GM19468 (cell line): ENCODE data around the gene PPP2R3B.
"Not testable (repeated sequence)": the region's sequence is repeated elsewhere in the genome, so short reads cannot be mapped to it uniquely, and the experiment has no call there.

Source experiments
- ATAC-seq: cut with Tn5 transposase; IDR thresholded peaks from one replicate; pipeline ENCODE4 v1.9.1; 2021; ENCODE audit warnings: mild to moderate bottlenecking, moderate library complexity, moderate number of reproducible peaks; ENCODE audit not compliant: unreplicated experiment; ENCODE audit errors: extremely low read depth

The PPP2R3B gene

GRCh38 chrX:405149-405548 is 18.4 kb upstream of the PPP2R3B start:
- ATAC-seq = no peak

GRCh38 chrX:404656-405055 is 17.9 kb upstream of the PPP2R3B start:
- no peak for ATAC-seq

- no peak for ATAC-seq
These were observed 16.1 kb upstream of the PPP2R3B start for GRCh38 chrX:402857-403256.

GRCh38 chrX:400258-400657 is 13.6 kb upstream of the PPP2R3B start:
- no peak for ATAC-seq

GRCh38 chrX:397575-397974 is 10.9 kb upstream of the PPP2R3B start:
- no peak for ATAC-seq

- ATAC-seq = no peak
These were observed 8.1 kb upstream of the PPP2R3B start for GRCh38 chrX:394830-395229.

- no peak for ATAC-seq
These were observed 5.8 kb upstream of the PPP2R3B start for GRCh38 chrX:392575-392846.

- ATAC-seq = no peak
These were observed 5.2 kb upstream of the PPP2R3B start for GRCh38 chrX:391717-392574.

- ATAC-seq = no peak
These were observed 3.8 kb upstream of the PPP2R3B start for GRCh38 chrX:390459-390858.

- no peak for ATAC-seq
These were observed 2.3 kb upstream of the PPP2R3B start for GRCh38 chrX:389021-389441.

- ATAC-seq = no peak
These were observed 1.0 kb upstream of the PPP2R3B start for GRCh38 chrX:387729-388128.

GRCh38 chrX:386239-386767 is 404 bp downstream of the PPP2R3B start:
- ATAC-seq = peak; percentile 8

- ATAC-seq = not testable (repeated sequence)
These were observed 971 bp downstream of the PPP2R3B start for GRCh38 chrX:385736-386135.

- ATAC-seq = no peak
These were observed 1.8 kb downstream of the PPP2R3B start for GRCh38 chrX:384861-385260.

GRCh38 chrX:378443-378842 is 8.3 kb downstream of the PPP2R3B start:
- ATAC-seq = no peak

GRCh38 chrX:376206-376605 is 10.5 kb downstream of the PPP2R3B start:
- not testable (repeated sequence) for ATAC-seq

GRCh38 chrX:375181-376036 is 11.3 kb downstream of the PPP2R3B start:
- no peak for ATAC-seq

- ATAC-seq = no peak
These were observed 12.1 kb downstream of the PPP2R3B start for GRCh38 chrX:374596-374995.

GRCh38 chrX:373641-374471 is 12.9 kb downstream of the PPP2R3B start:
- ATAC-seq = no peak

GRCh38 chrX:372856-373640 is 13.7 kb downstream of the PPP2R3B start:
- no peak for ATAC-seq
